ENCODE data around the gene MERTK. TPM values are rescaled to one million over a fixed set of nuclear protein-coding genes. Genes with fewer than 3 reads are reported as not detected.

MERTK gene
- total RNA-seq, 1 experiment from 2014 or later, result 18.4 TPM

- intact Hi-C loops (cut with micrococcal nuclease; ENCODE audit: unreplicated experiment), result no loop called here
- ChIA-PET POLR2A (ENCODE audit: low non-redundant PET) (interaction anchor here (0.6 to 0.7 kb wide), 2 partner anchors 153 to 1973 kb away, joined by 6 to 8 read pairs; no protein-coding TSS in a partner anchor), CTCF (no interaction called here)
- no peaks in the 10 kb centered on the region for H3K27me3 ChIP-seq (replicated peaks; ENCODE audit: insufficient read depth, low read depth, low read length, poor library complexity)
- no peaks in the 10 kb centered on the region for H3K36me3 ChIP-seq (ENCODE audit: insufficient read depth, low read length, poor library complexity, severe bottlenecking)
- no TSS peak for BruUV-seq (replicated peaks)
- H3K4me1 ChIP-seq (ENCODE audit: insufficient read depth, low read length, poor library complexity, severe bottlenecking), result peaks cover 21% of the 10 kb centered on the region
- peak; percentile 94 for DNase-seq (ENCODE audit: low spot score)
- peak overlapping the region; percentile 82 for H3K27ac ChIP-seq (ENCODE audit: low read depth, low read length, poor library complexity, severe bottlenecking)
- peak overlapping the region; percentile 99 for H3K4me3 ChIP-seq (ENCODE audit: low read depth, low read length, poor library complexity, severe bottlenecking)
- H3K9me3 ChIP-seq (ENCODE audit: low read depth, low read length, poor library complexity, severe bottlenecking), result no peaks in the 10 kb centered on the region
- TF ChIP-seq CTCF (conservative IDR thresholded peaks at IDR 0.05; ENCODE audit: low read depth, low read length) (no peak), EZH2 (IDR thresholded peaks at IDR 0.05; ENCODE audit: borderline replicate concordance, low read depth, low read length, poor library complexity, severe bottlenecking) (no peak)
Observed at GRCh38 chr2:112053917-112054846, 155.8 kb downstream of the MERTK start.

DNA sequence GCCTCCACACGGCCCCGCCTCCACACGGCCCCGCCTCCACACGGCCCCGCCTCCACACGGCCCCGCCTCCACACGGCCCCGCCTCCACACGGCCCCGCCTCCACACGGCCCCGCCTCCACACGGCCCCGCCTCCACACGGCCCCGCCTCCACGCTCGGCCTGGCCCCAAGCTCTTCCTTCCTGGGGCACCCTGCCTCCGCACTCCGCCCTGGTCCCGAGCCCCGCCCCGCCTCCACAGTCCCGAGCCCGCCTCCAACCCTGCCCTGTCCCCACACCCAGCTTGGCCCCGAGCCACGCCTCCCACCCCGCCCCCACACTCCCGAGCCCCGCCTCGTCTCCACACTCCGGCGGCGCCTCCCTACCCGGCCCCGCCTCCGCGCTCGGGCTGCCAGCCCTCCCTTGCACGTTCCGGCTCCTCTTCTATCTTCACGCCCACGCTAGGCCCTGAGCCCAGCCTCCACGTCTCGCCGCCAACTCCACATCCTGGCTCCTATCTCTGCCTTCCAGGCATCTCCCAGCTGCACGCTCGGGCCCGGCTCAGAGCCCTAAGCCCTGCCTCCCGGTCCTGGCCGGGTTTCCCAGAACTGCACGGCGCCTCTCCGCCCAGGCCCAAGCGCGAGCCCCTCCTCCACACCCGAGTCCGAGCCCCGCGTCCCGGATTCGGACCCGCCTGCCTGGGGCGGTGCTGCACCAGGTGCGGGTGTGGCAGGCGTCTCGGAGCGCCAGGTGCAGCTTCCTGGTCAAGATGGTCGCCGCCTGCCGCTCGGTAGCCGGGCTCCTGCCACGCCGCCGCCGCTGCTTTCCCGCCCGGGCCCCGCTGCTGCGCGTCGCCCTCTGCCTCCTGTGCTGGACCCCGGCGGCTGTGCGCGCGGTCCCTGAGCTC lies 156.7 kb downstream of the MERTK start, which contains the start of gene TMEM87B:
TSS of gene TMEM87B (plus strand) at position 423 of the 883 bp plus-strand sequence. CDS start at position 746, 323 bp downstream.
- POLR2A ChIA-PET (ENCODE audit: low non-redundant PET), result interaction anchor here (0.6 to 0.7 kb wide), 2 partner anchors 154 to 1972 kb away, joined by 6 to 8 read pairs; no protein-coding TSS in a partner anchor
- intact Hi-C loops (cut with micrococcal nuclease; ENCODE audit: unreplicated experiment), result loop anchor here (5.0 kb wide), 1 partner anchor 527 kb away; the partner anchor contains the start of gene CHCHD5

More for the DNA sequence above, 156.7 kb downstream of the MERTK start, which contains the start of gene TMEM87B:
- BruUV-seq (replicated peaks), result no TSS peak
- H3K4me1 ChIP-seq (ENCODE audit: insufficient read depth, low read length, poor library complexity, severe bottlenecking), result peaks cover 21% of the 10 kb centered on the region
- H3K27ac ChIP-seq (ENCODE audit: low read depth, low read length, poor library complexity, severe bottlenecking), result peak within 1 kb of the TSS; percentile 95
- DNase-seq (ENCODE audit: low spot score), result peak; percentile 97
- H3K27me3 ChIP-seq (replicated peaks; ENCODE audit: insufficient read depth, low read depth, low read length, poor library complexity), result no peaks in the 10 kb centered on the region
- no peak for TF ChIP-seq EZH2 (IDR thresholded peaks at IDR 0.05; ENCODE audit: borderline replicate concordance, low read depth, low read length, poor library complexity, severe bottlenecking)
- TF ChIP-seq CTCF (conservative IDR thresholded peaks at IDR 0.05; ENCODE audit: low read depth, low read length), result no peak
- peak within 1 kb of the TSS; percentile 99 for H3K4me3 ChIP-seq (ENCODE audit: low read depth, low read length, poor library complexity, severe bottlenecking)
- peaks cover 5% of the 10 kb centered on the region for H3K36me3 ChIP-seq (ENCODE audit: insufficient read depth, low read length, poor library complexity, severe bottlenecking)
- H3K9me3 ChIP-seq (ENCODE audit: low read depth, low read length, poor library complexity, severe bottlenecking), result no peaks in the 10 kb centered on the region
- CTCF ChIA-PET, result no interaction called here

All from A673 (cell line).